Suprapubic skin (tissue), 3 donors: ENCODE results near the gene RRP1B.

Experiments
- CTCF ChIP-seq, 2 donors: fragments of 200-600 bp in 1 of 2; fragments of 450-650 bp in 1 of 2; sonication (generic) in 1 of 2; IDR thresholded peaks; one replicate each; pipeline ENCODE4 v1.5.1; 2016 to 2019; ENCODE audit warnings: antibody characterized with exemption in 2 of 2, mild to moderate bottlenecking in 1 of 2, moderate library complexity in 1 of 2
- POLR2AphosphoS5 ChIP-seq, 3 donors: sonication (generic); formaldehyde crosslinking; IDR thresholded peaks; one replicate each; pipeline ENCODE4 v1.6.1; 2017; ENCODE audit warnings: antibody characterized with exemption in 3 of 3

GRCh38 chr21:43696214-43696613 is 36.9 kb downstream of the RRP1B start:
- no peak for TF ChIP-seq CTCF (IDR thresholded peaks at IDR 0.05)
- TF ChIP-seq POLR2AphosphoS5 (IDR thresholded peaks at IDR 0.05) = no peak
